Activated T-cell treated with anti-CD3 and anti-CD28 coated beads, Interleukin-2, amount 50 U/mL, for 24 hours (primary cell): ENCODE results near the gene TXNDC17.
"Not testable (repeated sequence)": the region's sequence is repeated elsewhere in the genome, so short reads cannot be mapped to it uniquely, and the experiment has no call there.

Experiments
- DNase-seq: peaks from one replicate; pipeline ENCODE4 v3.0.0-alpha.2; 2020
- H3K27ac Mint-ChIP-seq: 2 replicates; pipeline ENCODE4 v1.8.0; 2020; ENCODE audit warnings: mild to moderate bottlenecking, mixed read lengths
- H3K27me3 Mint-ChIP-seq: 2 replicates; pipeline ENCODE4 v1.8.0; 2020; ENCODE audit warnings: mixed read lengths
- H3K36me3 Mint-ChIP-seq: 2 replicates; pipeline ENCODE4 v1.8.0; 2020; ENCODE audit warnings: low read depth, mixed read lengths
- H3K4me1 Mint-ChIP-seq: 2 replicates; pipeline ENCODE4 v1.8.0; 2020; ENCODE audit warnings: low read depth, mixed read lengths
- H3K4me3 Mint-ChIP-seq: 2 replicates; pipeline ENCODE4 v1.8.0; 2020; ENCODE audit warnings: mild to moderate bottlenecking, moderate library complexity, mixed read lengths
- H3K9me3 Mint-ChIP-seq: 2 replicates; pipeline ENCODE4 v1.8.0; 2020; ENCODE audit warnings: mixed read lengths

The TXNDC17 gene

DNA sequence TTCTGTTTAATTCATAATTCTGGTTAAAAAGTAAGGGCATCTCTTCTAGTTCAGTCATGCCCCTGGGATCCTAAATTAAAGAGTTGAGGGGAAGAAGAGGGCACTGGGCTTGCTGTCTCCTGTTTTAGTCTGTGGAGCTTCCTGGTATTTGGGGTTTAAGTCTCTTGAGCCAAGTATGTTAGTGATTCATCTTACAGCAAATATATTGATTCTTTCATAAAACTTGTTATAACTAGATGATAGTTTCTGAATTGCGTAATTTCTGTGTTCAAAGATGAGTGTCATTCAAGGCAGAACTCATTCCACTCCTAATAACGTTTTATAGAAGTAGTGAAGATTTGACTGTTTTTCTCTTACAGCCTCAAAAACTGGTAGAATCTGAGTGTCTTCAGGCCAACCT, 1.7 kb downstream of the TXNDC17 start:
- Mint-ChIP-seq H3K4me3 (peak overlapping the region; percentile 89), H3K9me3 (no peaks in the 10 kb centered on the region), H3K4me1 (peaks cover 77% of the 10 kb centered on the region), H3K36me3 (peaks cover 75% of the 10 kb centered on the region), H3K27me3 (no peaks in the 10 kb centered on the region), H3K27ac (peak overlapping the region; percentile 100)
- no peak for DNase-seq

GRCh38 chr17:6643451-6644125, 2.7 kb downstream of the TXNDC17 start:
- Mint-ChIP-seq H3K27me3 (no peaks in the 10 kb centered on the region), H3K4me1 (peaks cover 78% of the 10 kb centered on the region), H3K27ac (peak overlapping the region; percentile 100), H3K36me3 (peaks cover 85% of the 10 kb centered on the region), H3K9me3 (no peaks in the 10 kb centered on the region), H3K4me3 (peak overlapping the region; percentile 89)
- DNase-seq, result no peak

GRCh38 chr17:6648181-6648580, 7.3 kb downstream of the TXNDC17 start:
- DNase-seq, result no peak
- Mint-ChIP-seq H3K27ac (no peak overlapping the region), H3K4me1 (peaks cover 79% of the 10 kb centered on the region), H3K4me3 (no peak overlapping the region), H3K27me3 (no peaks in the 10 kb centered on the region), H3K9me3 (no peaks in the 10 kb centered on the region), H3K36me3 (peaks cover 77% of the 10 kb centered on the region)

DNA sequence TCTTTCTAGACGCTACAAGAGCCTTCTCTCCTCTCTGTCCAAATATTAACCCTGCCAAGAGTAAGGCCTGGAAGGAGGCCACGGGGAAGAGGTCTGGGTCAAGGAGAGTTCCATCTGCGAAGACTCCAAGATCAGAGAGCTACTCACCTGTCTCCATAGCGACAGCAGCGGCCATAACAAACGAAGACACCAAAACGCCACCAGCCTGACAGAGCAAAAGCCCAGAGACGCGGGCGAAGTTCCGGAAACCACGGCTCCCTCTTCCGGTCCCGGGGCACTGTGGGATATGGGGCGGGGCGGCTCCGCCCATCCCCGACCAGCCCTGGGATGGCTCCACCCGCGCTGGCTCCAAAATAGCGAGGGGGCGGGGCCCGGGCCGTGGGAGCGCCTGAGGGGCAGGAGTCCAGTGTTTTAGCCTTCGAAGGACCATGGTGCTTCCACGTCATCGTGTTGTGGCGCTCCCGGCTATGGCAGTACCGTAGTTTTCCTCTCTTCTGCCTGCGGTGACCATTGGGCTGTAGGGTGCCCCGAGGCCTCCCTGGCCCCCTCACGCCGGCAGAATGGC, 10.6 kb downstream of the TXNDC17 start, which contains the start of the genes C17orf100 and MED31:
Gene C17orf100 (plus strand): TSS at position 409 of the 565 bp plus-strand sequence. CDS start 152 bp downstream, at position 561.
Gene MED31 (minus strand): TSS at position 252 of the 565 bp plus-strand sequence. CDS start 77 bp downstream, at position 175.
- DNase-seq, result peak; percentile 97
- H3K27ac Mint-ChIP-seq, result peak within 1 kb of the TSS; percentile 100
- H3K36me3 Mint-ChIP-seq, result peaks cover 46% of the 10 kb centered on the region
- H3K4me1 Mint-ChIP-seq, result peaks cover 73% of the 10 kb centered on the region
- H3K27me3 Mint-ChIP-seq, result peaks cover 16% of the 10 kb centered on the region
- no peaks in the 10 kb centered on the region for H3K9me3 Mint-ChIP-seq
- H3K4me3 Mint-ChIP-seq, result peak within 1 kb of the TSS; percentile 99

DNA sequence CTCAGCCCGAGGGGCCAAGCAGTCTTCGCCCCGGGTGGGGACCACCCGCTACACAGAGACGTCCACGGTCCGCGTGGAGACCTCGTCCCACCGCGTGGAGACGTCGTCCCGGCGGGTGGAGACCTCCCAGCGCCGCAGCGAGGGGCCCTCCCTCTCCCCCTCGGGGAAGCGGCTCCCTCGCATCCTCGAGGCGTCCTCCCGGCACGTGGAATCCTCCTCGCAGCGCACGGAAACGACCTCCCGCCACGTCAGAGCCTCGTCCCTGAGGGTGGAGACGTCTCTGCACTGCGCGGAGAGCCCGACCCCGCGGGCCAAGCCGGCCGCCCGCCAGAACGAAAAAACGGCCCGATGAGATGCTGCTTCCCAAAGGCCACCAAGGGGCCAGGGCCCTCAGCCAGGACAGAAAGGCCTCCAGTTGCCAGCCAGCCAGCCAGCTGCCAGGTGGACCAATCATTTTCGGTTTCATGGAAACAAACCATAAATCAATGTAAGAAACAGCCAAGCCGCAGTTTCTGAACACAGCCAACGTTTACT, 11.1 kb downstream of the TXNDC17 start:
- no peak for DNase-seq
- Mint-ChIP-seq H3K27me3 (peaks cover 16% of the 10 kb centered on the region), H3K27ac (peak overlapping the region; percentile 26), H3K9me3 (no peaks in the 10 kb centered on the region), H3K4me1 (peaks cover 68% of the 10 kb centered on the region), H3K4me3 (peak overlapping the region; percentile 99), H3K36me3 (peaks cover 41% of the 10 kb centered on the region)

DNA sequence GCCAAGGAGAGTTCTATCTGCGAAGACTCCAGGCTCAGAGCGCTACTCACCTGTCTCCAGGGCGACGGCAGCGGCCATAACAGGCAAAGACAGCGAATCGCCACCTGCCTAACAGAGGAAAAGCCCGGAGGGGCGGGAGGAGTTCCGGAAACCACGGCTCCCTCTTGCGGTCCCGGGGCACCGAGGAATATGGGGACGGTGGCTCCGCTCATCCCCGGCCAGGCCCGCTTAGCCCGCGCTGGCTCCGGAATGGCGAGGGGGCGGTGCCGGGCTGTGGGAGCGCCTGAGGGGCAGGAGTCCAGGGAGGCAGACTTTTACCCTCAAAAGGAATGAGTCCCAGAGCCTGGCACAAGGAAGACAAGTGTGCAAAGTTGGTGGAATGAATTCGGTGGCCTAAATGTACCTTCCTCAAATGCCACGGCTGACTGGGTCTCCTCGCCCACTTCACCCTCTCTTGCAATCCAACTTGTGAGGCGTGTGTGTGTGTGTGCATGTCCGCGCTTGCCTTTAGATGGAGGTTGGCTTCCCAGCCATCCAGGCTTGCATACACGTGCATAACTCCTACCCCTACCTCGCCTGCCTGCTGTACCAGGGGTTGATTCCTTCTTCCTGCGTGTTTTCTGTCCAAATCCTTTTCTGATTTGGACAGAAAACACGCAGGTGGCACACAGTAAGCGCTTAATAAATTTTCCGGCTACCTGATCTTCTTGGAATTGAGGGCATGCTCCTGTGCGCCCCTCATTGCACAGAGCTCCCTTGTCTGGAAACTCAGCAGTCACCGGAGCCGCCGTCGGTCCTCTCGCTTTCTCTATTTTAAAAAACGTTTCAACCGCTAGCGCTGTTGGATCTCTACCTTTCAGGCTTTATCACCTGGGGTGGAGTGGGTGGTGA, 14.2 kb downstream of the TXNDC17 start:
- Mint-ChIP-seq H3K27me3 (peaks cover 16% of the 10 kb centered on the region), H3K4me1 (peaks cover 55% of the 10 kb centered on the region), H3K36me3 (peaks cover 11% of the 10 kb centered on the region), H3K27ac (no peak overlapping the region), H3K4me3 (peak overlapping the region; percentile 81), H3K9me3 (no peaks in the 10 kb centered on the region)
- no peak for DNase-seq

- not testable (repeated sequence) for DNase-seq, H3K9me3 Mint-ChIP-seq, H3K27ac Mint-ChIP-seq, H3K36me3 Mint-ChIP-seq
- H3K27me3 Mint-ChIP-seq, result peaks cover 16% of the 10 kb centered on the region
- H3K4me1 Mint-ChIP-seq, result peaks cover 57% of the 10 kb centered on the region
- peak overlapping the region; percentile 81 for H3K4me3 Mint-ChIP-seq
Measured at GRCh38 chr17:6655732-6656361, 15.0 kb downstream of the TXNDC17 start.

- peak; percentile 78 for DNase-seq
- H3K27me3 Mint-ChIP-seq, result peaks cover 16% of the 10 kb centered on the region
- H3K36me3 Mint-ChIP-seq, H3K9me3 Mint-ChIP-seq: not testable (repeated sequence)
- H3K27ac Mint-ChIP-seq, result peak overlapping the region; percentile 69
- peak overlapping the region; percentile 81 for H3K4me3 Mint-ChIP-seq
- H3K4me1 Mint-ChIP-seq, result peaks cover 64% of the 10 kb centered on the region
Measured at GRCh38 chr17:6656797-6657632, 16.2 kb downstream of the TXNDC17 start.

DNA sequence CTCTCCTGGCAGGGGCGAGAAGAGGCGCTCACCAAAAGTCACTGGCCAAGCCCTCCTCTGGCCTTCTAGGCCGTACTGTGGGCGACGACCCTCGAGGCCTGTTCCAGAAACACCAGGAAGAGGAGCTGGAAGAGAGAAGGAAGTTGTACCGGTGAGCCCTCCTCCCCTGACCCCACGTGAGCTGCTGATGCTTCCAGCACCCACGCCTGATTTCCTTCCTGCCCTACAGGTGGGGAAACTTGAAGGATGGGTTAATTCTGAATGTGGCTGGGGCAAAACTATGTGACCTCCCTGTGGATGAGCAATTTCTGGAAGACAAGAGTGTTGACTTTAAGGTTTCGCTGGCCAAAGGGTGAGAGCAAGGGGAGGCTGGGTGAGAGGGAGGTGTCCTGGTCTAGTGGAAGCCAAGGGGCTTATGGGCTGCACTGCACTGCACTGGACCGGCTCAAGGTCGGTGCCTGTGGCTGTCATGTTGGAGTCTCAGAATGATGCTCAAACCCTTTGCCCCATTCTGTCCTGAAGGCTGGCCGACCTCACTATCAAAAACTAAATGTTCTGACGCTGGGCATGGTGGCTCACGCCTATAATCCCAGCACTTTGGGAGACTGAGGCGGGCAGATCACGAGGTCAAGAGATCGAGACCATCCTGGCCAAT, 16.9 kb downstream of the TXNDC17 start:
- Mint-ChIP-seq H3K36me3 (peaks cover 2% of the 10 kb centered on the region), H3K27ac (no peak overlapping the region), H3K9me3 (no peaks in the 10 kb centered on the region), H3K4me3 (peak overlapping the region; percentile 81), H3K4me1 (peaks cover 57% of the 10 kb centered on the region), H3K27me3 (peaks cover 16% of the 10 kb centered on the region)
- no peak for DNase-seq

- H3K9me3 Mint-ChIP-seq, DNase-seq, H3K36me3 Mint-ChIP-seq, H3K4me3 Mint-ChIP-seq, H3K27ac Mint-ChIP-seq: not testable (repeated sequence)
- Mint-ChIP-seq H3K27me3 (peaks cover 14% of the 10 kb centered on the region), H3K4me1 (peaks cover 51% of the 10 kb centered on the region)
Measured at GRCh38 chr17:6658411-6658810, 17.6 kb downstream of the TXNDC17 start.

DNA sequence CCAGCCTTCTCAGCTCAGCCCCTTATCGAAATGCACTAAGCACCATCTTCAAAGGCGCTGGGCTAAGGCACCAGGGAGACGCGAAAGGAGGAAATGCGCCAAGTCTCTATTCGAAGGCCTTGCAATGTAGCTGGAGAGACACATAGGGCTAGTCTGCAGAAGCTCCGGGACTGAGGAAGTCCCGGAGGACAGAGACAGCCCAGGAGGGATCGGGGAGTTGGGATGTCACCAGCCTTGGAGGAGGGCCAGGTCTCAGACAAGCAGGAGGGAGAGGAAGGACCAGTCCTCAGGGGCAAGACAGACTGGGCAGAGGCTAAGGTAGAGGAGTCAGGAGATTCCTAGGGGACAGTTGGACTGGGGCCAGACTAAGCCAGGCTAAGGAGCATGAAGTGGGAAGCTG, 19.2 kb downstream of the TXNDC17 start:
- Mint-ChIP-seq H3K4me3 (no peak overlapping the region), H3K9me3 (no peaks in the 10 kb centered on the region), H3K27me3 (peaks cover 6% of the 10 kb centered on the region), H3K36me3 (peaks cover 3% of the 10 kb centered on the region), H3K4me1 (peaks cover 39% of the 10 kb centered on the region), H3K27ac (no peak overlapping the region)
- no peak for DNase-seq

DNA sequence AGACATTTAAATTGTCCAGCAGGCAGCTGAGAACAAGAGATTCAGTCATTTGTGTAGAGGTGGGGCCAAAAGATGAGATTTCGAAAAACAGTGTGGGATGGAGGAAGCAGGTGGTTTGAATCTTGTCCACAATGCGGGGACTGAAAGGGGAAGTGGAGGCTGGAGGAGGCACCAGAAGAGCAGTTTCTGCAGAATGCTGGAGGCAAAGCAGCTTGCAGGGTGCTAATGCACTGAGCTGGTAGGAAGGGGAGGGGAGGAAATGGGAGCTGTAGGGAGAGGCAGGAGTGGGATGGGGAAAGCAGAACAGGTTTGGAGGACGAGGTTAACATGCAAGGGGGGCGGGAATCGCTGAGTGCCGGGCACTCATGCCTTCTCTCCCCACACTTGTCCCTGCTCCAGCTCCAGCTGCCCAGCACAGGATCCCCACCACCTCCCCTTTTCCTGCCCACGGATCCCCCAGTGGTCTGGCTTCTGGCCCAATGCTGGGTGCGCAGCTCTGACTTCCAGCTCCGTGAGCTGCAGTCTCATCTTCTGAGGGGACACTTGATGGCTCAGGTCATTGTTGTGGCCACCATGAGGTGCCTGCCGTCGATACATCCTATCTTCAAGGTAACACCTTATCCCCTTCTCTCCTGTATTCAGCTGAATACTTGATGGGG, 20.1 kb downstream of the TXNDC17 start:
- Mint-ChIP-seq H3K27me3 (no peaks in the 10 kb centered on the region), H3K9me3 (no peaks in the 10 kb centered on the region), H3K4me3 (no peak overlapping the region), H3K36me3 (peaks cover 3% of the 10 kb centered on the region), H3K27ac (no peak overlapping the region), H3K4me1 (peaks cover 32% of the 10 kb centered on the region)
- DNase-seq, result no peak

DNA sequence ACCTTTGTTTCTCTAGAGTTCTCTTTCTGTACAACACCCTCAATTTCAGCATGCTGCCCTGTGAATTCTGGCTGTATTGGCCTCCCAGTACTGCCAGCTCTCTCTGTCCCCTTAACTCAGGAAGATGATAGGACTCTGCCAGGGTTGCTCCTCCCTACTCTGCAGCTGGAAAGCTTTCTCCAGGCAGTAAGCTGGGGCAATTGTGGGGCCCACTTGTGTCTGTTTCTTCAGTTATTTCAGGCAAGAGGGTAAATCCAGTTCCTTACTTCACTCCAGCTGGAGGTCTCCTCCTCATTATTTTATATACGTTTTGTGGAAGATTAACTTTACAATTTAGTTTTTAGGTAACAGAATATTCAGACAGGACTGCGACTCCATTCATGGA, 20.6 kb downstream of the TXNDC17 start:
- Mint-ChIP-seq H3K4me3 (no peak overlapping the region), H3K36me3 (peaks cover 3% of the 10 kb centered on the region), H3K27me3 (no peaks in the 10 kb centered on the region), H3K9me3 (no peaks in the 10 kb centered on the region), H3K4me1 (peaks cover 31% of the 10 kb centered on the region), H3K27ac (no peak overlapping the region)
- DNase-seq, result no peak
